OCI-LY1 (cell line): ENCODE data around the gene TTBK1.

Experiments used
- CTCF ChIP-seq: fragments of 200-600 bp; sonication (generic), shearing (Covaris generic); IDR thresholded peaks from 2 replicates; pipeline ENCODE4 v1.5.1; 2017; ENCODE audit warnings: mild to moderate bottlenecking, antibody characterized with exemption, low read length, moderate library complexity, mixed read lengths
- EZH2 ChIP-seq: fragments of 200-600 bp; sonication (generic), shearing (Covaris generic); IDR thresholded peaks from 2 replicates; pipeline ENCODE4 v1.8.0; 2017; ENCODE audit warnings: borderline replicate concordance, mixed run types, mild to moderate bottlenecking, antibody characterized with exemption, low read length, moderate library complexity, mixed read lengths

- TF ChIP-seq CTCF (no peak), EZH2 (no peak)
Measured at GRCh38 chr6:43336382-43336781, 93.1 kb downstream of the TTBK1 start.
